GM18858 (cell line): ENCODE data around the gene CD1E.
"Not testable (repeated sequence)": the region's sequence is repeated elsewhere in the genome, so short reads cannot be mapped to it uniquely, and the experiment has no call there.

Source experiments
- ATAC-seq: cut with Tn5 transposase; IDR thresholded peaks from one replicate; pipeline ENCODE4 v1.9.1; 2021; ENCODE audit not compliant: unreplicated experiment

The CD1E gene

DNA sequence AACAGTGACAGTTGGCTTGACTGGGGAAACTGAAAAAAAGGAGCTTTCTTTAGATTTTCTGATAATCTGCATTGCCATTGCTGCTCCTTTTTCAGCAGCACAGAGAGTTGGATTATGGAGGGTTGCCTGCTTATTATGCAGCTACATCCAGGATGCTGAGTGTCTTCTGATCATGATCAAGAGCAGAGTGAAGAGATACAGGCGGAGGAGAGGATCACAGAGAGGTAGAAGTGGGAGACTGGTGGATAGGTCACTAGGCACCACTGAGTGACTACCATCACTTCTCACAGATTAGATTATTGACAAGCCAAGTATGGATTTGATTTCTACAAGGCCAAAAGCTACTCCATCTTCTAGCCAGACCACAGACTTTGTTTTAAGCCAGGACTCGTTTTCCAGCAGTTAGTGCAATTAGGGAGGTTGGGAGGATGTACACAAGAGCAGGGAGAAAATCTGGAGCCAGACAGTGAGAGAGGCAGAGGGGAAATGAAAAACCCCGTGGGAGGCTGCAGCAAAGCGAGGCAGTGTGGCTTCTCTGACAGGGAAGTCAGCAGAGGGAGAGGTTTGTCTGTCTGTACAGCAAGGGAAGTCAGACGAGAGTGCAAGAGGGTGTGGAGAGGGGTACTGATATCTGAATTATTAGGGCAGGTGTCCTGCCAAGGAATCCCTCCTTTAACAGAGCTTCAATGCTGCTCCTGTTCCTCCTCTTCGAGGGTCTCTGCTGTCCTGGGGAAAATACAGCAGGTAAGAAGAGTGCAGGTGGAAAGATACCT lies at the start of gene CD1E:
CD1E (plus strand) TSS at position 592 of the 773 bp plus-strand sequence; CDS start at position 687, 95 bp downstream.
- ATAC-seq = no peak

DNA sequence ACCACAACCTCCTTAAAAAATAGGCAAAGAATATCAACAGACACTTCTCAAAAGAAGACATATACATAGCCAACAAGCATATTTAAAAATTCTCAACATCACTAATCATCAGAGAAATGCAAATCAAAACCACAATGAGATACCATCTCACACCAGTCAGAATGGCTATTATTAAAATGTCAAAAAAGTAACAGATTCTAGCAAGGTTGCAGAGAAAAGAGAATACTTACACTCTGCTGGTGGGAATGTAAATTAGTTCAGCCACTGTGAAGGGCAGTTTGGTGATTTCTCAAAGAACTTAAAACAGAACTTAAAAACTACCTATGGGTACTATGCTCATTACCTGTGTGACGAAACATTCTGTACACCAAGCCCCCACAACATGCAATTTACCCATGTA lies 43.1 kb upstream of the CD1E start:
- ATAC-seq = peak; percentile 65

GRCh38 chr1:158311066-158311465 lies 42.6 kb upstream of the CD1E start:
- no peak for ATAC-seq

GRCh38 chr1:158323866-158324265 lies 29.8 kb upstream of the CD1E start:
- no peak for ATAC-seq

DNA sequence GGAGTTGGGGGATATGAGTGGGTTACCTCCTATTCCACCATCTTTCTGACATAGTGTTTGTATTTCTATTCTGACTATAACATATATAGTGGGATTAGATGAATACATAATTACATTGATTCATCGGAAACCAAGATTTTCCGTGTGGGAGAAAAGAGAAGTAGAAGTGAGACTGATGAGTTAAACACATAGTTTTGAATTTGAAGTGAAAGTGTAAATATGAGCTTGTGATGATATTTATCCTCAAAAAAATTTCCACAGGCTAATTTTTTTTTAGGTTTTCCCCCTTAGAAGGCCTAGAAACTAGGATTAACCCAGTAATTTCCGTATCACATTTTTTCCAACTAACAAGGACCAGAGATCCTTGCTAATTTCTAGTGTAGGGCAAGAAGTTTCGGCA lies 29.3 kb upstream of the CD1E start:
- no peak for ATAC-seq

DNA sequence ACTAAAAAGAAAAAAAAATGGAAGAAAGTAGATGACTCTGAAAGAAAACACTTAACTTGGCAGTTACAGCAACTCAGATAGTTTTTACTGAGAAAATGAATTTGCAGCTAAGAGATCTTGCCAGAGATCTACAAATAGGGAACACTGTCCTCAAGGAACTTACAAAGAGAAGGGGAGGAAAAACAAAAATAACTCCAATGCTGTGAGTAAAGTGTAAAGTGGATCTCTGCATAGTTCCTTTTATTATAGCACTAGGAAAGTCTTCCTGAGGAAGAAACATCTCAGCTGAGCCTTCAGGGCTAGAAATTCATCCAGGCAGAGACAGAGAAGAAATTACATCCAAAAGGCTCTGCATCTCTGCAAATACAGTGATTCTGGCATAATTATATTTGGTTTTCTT lies 26.2 kb upstream of the CD1E start:
- no peak for ATAC-seq

- ATAC-seq = no peak
These were observed 25.3 kb upstream of the CD1E start for GRCh38 chr1:158328426-158328825.

DNA sequence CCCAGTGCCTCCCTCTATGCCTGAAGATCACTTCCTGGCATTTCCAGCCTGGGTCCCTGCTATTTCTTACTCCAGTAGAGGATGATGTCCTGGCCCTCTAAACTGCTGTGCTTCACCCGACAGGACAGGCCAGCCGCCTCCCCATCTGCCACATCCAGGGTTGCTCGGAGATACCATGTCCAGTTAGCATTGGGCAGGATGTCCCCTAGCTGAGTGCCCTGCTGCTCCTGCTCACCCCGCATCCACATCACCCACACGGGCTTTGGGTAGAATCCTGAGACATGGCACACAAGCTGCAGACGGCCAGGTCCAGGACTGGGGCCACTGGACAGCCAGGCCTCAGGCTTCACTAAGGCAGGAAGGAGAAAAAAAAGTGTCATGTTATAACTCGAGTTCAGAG lies 24.4 kb upstream of the CD1E start:
- no peak for ATAC-seq

DNA sequence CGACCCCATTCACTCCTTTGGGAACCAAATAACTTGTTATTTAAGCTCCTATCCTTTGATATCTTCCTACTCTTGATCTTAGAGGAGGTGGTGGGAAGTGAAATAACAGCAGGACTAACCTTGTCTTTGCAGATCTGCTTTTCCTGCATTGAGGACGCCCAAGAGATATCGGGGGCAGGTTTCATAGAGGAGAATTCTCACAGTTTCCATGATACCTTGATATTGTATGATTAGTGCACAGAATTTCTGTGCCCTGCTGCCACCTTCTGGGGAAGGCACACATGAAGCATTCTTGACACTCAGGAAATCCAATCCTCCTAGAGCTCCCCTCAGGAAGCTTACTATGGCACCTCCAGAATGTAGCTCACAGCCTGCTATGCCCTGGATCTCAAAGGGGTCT lies 24.0 kb upstream of the CD1E start:
- no peak for ATAC-seq

DNA sequence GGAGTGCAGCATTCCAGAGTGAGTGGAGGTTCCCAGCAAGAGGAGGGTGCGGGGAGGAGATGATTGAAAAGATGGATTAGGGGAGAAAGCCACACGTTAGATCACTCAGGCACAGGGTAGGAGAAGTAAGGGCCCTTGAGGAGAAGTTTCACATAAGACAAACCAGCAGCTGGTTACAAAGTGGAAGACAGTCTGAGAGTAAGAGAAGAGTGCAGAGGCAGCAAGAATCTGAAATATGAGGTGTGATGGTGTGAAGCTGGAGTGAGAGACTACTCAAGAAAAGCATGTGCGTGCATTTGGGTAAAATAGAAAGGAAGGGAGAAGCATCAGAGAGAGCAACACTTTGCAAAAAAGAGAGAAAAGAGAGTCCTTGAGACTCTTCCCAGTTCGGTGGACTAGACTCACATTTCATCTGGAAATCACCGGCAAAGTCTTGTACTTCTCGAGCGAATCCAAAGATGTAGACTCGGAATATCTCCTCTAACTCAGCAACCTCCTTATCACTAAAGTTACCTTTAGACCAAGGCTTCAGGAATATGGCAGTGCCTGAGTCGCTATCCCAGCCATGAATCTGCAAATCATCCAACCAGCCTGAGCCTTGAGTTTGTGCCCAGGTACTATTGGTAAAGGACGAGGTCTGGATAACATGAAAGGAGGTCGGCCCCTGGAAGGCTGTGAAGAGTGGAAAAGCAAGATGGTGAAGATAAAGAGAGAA lies 23.1 kb upstream of the CD1E start:
- no peak for ATAC-seq

- no peak for ATAC-seq
These were observed 22.6 kb upstream of the CD1E start for GRCh38 chr1:158331106-158331425.

- ATAC-seq = no peak
These were observed 22.1 kb upstream of the CD1E start, which contains the start of gene CD1B for GRCh38 chr1:158331481-158332150. CD1B (minus strand) TSS chr1:158331531; CDS start chr1:158331423, 108 bp downstream.

DNA sequence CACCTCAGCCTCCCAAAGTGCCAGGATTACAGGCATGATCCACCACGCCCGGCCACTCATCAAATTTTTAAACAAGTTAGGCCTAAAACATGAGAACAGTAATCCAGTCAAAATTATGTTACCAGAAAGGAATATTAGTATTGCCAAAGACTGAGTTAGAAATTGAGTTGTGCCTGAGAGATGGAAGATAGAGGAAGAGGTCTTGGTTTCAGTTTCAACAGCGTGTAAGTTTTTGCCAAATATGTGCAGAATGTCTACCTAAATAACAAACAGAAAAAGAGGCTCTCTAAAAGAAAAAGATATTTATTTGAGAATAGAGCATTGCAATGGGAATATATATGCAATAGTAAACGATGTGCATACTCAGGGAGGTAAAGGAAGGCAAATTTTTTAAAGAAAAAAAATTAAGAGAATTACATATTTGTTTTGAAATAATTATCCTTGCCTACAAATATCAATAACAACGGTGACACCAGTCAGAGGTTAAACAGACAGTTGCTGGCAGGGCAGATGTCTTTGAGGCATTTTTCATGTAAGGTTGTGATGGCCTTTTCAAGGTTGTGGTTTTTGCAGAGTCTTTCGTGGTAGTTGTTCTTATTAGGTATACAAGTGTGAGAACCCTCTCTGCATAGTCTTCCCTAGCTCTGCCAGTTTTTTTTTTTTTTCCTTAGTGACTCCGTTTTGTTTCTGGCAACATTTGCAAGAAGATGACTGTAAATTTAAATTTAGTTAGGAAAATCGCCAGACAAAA lies 20.1 kb upstream of the CD1E start:
- ATAC-seq = no peak

GRCh38 chr1:158334526-158335212 lies 19.0 kb upstream of the CD1E start:
- ATAC-seq = no peak

GRCh38 chr1:158335213-158335532 lies 18.5 kb upstream of the CD1E start:
- ATAC-seq = no peak

DNA sequence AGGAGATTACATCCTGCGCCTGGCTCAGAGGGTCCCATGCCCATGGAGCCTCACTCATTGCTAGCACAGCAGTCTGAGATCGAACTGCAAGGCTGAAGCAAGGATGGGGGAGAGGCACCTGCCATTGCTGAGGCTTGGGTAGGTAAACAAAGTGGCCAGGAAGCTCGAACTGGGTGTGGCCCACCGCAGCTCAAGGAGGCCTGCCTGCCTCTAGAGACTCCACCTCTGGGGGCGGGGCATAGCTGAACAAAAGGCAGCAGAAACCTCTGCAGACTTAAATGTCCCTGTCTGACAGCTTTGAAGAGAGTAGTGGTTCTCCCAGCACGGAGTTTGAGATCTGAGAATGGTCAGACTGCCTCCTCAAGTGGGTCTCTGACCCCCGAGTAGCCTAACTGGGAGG lies 17.3 kb upstream of the CD1E start:
- ATAC-seq = not testable (repeated sequence)

- not testable (repeated sequence) for ATAC-seq
These were observed 4.7 kb upstream of the CD1E start for GRCh38 chr1:158348946-158349345.

GRCh38 chr1:158354255-158354654 lies 561 bp downstream of the CD1E start:
- ATAC-seq = no peak

DNA sequence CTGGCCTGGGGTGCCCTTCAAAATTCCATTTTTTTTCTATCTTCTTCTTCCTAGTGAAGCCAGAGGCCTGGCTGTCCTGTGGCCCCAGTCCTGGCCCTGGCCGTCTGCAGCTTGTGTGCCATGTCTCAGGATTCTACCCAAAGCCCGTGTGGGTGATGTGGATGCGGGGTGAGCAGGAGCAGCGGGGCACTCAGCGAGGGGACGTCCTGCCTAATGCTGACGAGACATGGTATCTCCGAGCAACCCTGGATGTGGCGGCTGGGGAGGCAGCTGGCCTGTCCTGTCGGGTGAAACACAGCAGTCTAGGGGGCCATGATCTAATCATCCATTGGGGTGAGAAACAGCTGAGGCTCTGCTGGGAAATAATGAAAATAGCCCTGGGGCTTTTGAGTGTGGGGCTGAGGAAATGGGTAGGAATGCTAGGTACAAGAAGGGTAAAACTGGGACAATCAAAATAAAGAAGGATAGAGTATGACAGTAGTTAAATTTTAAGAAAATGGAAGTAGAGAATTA lies 2.1 kb downstream of the CD1E start:
- ATAC-seq = no peak

- ATAC-seq = no peak
These were observed 2.9 kb downstream of the CD1E start for GRCh38 chr1:158356616-158357015.

- ATAC-seq = no peak
These were observed 3.7 kb downstream of the CD1E start for GRCh38 chr1:158357441-158357840.
